Pancreas (tissue), 10 donors: ENCODE measurements around the gene CCL18. TPM values are rescaled to one million over a fixed set of nuclear protein-coding genes. Genes with fewer than 3 reads are reported as not detected.
"Not testable (repeated sequence)": the region's sequence is repeated elsewhere in the genome, so short reads cannot be mapped to it uniquely, and the experiment has no call there.

Experiments
- ATAC-seq, 4 donors: fragments of 200-7000 bp; cut with Tn5 transposase; one replicate each; pipeline versions ENCODE4 v1.8.0 to v1.9.1; 2020; ENCODE audit warnings: mild to moderate bottlenecking in 4 of 4, moderate library complexity in 4 of 4
- DNase-seq, 6 donors: peaks; one replicate each; pipeline ENCODE4 v3.0.0-alpha.2; 2020
- FAIRE-seq: peaks from 2 replicates; lab custom pipeline; 2012; peaks lifted over from hg19 to GRCh38; lab: Jason Lieb, UNC
- H3K27ac ChIP-seq, 4 donors: fragments of 200-600 bp; sonication (generic); 1 replicate in 3 of 4; 2 replicates in 1 of 4; pipeline versions ENCODE4 v1.5.0 to v1.8.0; 2020
- H3K27me3 ChIP-seq, 4 donors: fragments of 200-600 bp; one replicate each; pipeline ENCODE4 v1.8.0; 2021
- H3K36me3 ChIP-seq, 3 donors: fragments of 200-600 bp; sonication (generic) in 1 of 3; one replicate each; pipeline versions ENCODE4 v1.5.0 to v1.8.0; 2020 to 2021
- H3K4me1 ChIP-seq, 3 donors: fragments of 200-600 bp; one replicate each; pipeline ENCODE4 v1.8.0; 2021
- H3K4me3 ChIP-seq, 4 donors: fragments of 200-600 bp; sonication (generic) in 2 of 4; one replicate each; pipeline versions ENCODE4 v1.5.0 to v1.8.0; 2020 to 2021
- H3K9me3 ChIP-seq, 4 donors: fragments of 200-600 bp; one replicate each; pipeline ENCODE4 v1.8.0; 2021
- CTCF ChIP-seq, 4 donors: fragments of 200-600 bp; sonication (generic) in 3 of 4; IDR thresholded peaks; one replicate each; pipeline versions ENCODE4 v1.5.0 to v1.8.0; 2021; ENCODE audit warnings: antibody characterized with exemption in 4 of 4
- WGBS, 2 donors: extraction: QIAGEN DNeasy Blood & Tissue Kit; methylation state at CpG; one replicate each; pipeline ENCODE4 v1.1.7; 2013; 5-methylcytosine and 5-hydroxymethylcytosine counted together
- intact Hi-C, 3 donors: fragments of 100-400 bp; cut with DNase I; formaldehyde crosslinking; loops; one replicate each; pipeline versions ENCODE4 v1.11.1 to v1.14.2; 2022
- polyA plus RNA-seq, 2 donors: library from polyadenylated mRNA; stranded (reverse); fragments of 200-250 nt; gene quantifications; one replicate each; pipeline ENCODE4 v1.2.3, GENCODE V29; 2013
- total RNA-seq, 6 donors: library from RNA; stranded (reverse); fragmentation: NEBNext Ultra II Directional in 4 of 6; extraction: Animal tissue kit (Norgen Biotek cat#: 25700) in 4 of 6; gene quantifications; one replicate each; pipeline versions ENCODE4 v1.2.1 to v1.2.4, GENCODE V29; 2021 to 2023
- donor health status: healthy with polysubstance abuse.
- donor health status: DM: no; HTN: no; CAD: no; lungs with moderate emphysema.
- donor health status: DM: no; HTN: no; CAD: no.
- donor health status: control.
- donor health status: control.
- donor health status: Bipolar disorder and iron deficiency.
- donor health status: DM: yes; HTN: yes; CAD: no.
- donor health status: DM: no; HTN: no; CAD: no.
- donor health status: DM: no; HTN: no; CAD: no.
- donor health status: DM: yes; HTN: yes; CAD: no.

The CCL18 gene
- total and polyA plus RNA-seq, 8 donors: 0.13 to 1.5 (median 1.1) TPM; not detected in 4

DNA sequence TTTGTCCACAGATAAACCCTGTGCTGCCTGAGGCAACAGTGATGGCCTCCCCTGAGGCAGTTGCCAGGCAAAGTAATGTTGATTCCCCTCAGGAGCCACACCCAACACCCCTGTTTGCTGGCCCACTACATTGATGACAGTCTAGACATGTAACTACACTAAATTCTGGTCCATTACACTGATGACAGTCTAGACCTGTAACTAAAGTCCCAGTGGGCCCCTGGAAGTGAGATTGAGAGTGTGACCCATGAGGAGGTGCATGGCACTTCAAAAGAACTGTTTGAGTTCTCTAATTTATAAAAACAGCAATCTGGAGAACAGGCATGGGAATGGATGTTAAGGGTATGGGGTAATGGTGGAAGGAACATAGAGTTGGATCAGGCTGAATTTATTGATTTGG lies 48.5 kb downstream of the CCL18 start:
- Histone ChIP-seq H3K27ac (no peak overlapping the region), H3K9me3 (no peaks in the 10 kb centered on the region), H3K4me3 (no peak overlapping the region), H3K27me3 (no peaks in the 10 kb centered on the region), H3K4me1 (no peaks in the 10 kb centered on the region), H3K36me3 (no peaks in the 10 kb centered on the region)
- ATAC-seq (no peak), FAIRE-seq (no peak), DNase-seq (no peak)
- no peak for TF ChIP-seq CTCF (IDR thresholded peaks at IDR 0.05)
- intact Hi-C loops: loop anchor here in 1 of 3 donors (5.0 kb wide), 1 partner anchor 75 kb away; no protein-coding TSS in a partner anchor

- WGBS, 2 donors: 52 to 70% methylated on average over 1 of the region's 1 CpG
- not testable (repeated sequence) for H3K27me3 ChIP-seq, FAIRE-seq, H3K27ac ChIP-seq, H3K36me3 ChIP-seq, ATAC-seq, DNase-seq, H3K4me3 ChIP-seq, H3K4me1 ChIP-seq, H3K9me3 ChIP-seq
- intact Hi-C loops: loop anchor here in 1 of 3 donors (5.0 kb wide), 1 partner anchor 74 kb away; no protein-coding TSS in a partner anchor
Observed at GRCh38 chr17:36113131-36113530, 49.1 kb downstream of the CCL18 start.

GRCh38 chr17:36114971-36115648 lies 51.0 kb downstream of the CCL18 start:
- ATAC-seq, FAIRE-seq, H3K9me3 ChIP-seq, H3K36me3 ChIP-seq, DNase-seq, H3K4me1 ChIP-seq, H3K4me3 ChIP-seq, H3K27me3 ChIP-seq, H3K27ac ChIP-seq: not testable (repeated sequence)
- WGBS, 2 donors: 67 to 70% methylated on average over 5 of the region's 5 CpGs
- intact Hi-C loops: loop anchor here in 1 of 3 donors (5.0 kb wide), 1 partner anchor 72 kb away; no protein-coding TSS in a partner anchor

GRCh38 chr17:36115649-36115977 lies 51.5 kb downstream of the CCL18 start:
- H3K36me3 ChIP-seq, DNase-seq, ATAC-seq, H3K27me3 ChIP-seq, intact Hi-C loops, H3K27ac ChIP-seq, FAIRE-seq, H3K4me1 ChIP-seq, H3K9me3 ChIP-seq, H3K4me3 ChIP-seq: not testable (repeated sequence)

DNA sequence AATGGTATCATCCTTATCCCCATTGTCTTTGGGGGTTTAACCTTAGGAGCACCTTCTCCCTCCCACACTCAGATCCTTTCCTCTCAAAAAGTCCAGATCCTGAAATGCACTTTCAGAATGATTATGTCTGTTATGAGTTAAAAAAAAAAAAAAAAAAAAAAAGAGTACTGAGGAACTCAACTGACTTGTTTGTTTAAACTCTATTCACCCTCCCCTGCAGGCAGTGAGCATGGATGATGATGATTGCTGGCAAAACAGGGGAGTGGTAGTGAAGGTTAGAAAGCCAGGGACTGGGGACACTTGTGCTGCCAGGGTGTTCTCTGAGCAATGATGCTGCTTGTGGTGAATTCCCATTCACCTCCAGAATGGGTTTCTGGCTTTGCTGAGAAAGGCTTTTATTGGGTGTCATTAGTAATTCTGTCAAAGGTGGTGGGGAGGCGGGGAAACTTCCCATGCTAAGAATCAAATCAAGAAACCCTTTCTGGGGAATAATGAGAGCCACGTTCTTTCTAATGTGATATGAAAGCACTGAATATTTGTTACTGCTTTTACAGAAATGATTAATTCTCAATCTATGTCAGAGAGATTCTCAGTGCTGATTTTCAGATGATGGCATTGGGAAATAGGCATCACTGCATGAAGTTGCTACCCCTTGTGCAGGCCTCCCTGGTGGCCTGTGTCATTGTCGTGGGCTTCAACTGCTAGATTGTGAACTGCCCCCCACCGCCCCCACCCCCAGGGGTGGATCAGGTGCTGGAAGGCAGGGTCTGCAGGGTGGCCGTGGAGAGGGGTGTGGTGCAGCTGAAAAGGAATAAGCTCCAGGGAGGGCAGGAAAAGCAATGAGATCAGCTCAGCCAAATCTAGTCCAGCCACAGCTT lies 53.7 kb downstream of the CCL18 start:
- Histone ChIP-seq H3K9me3 (no peaks in the 10 kb centered on the region), H3K36me3 (no peaks in the 10 kb centered on the region), H3K27ac (no peak overlapping the region), H3K4me3 (no peak overlapping the region), H3K4me1 (no peaks in the 10 kb centered on the region), H3K27me3 (peaks cover 0 to 3% (median 0%) of the 10 kb centered on the region in 4 donors)
- no peak for TF ChIP-seq CTCF (IDR thresholded peaks at IDR 0.05)
- FAIRE-seq: no peak
- WGBS, 2 donors: 29 to 48% methylated on average over 5 of the region's 5 CpGs
- DNase-seq: no peak
- no peak for ATAC-seq
- intact Hi-C loops: no loop called here

- Histone ChIP-seq H3K4me3 (no peak overlapping the region), H3K9me3 (no peaks in the 10 kb centered on the region), H3K27ac (no peak overlapping the region), H3K27me3 (peaks cover 0 to 3% (median 0%) of the 10 kb centered on the region in 4 donors), H3K4me1 (no peaks in the 10 kb centered on the region), H3K36me3 (no peaks in the 10 kb centered on the region)
- WGBS, 2 donors: 82 to 86% methylated on average over 12 of the region's 12 CpGs
- ATAC-seq (no peak), DNase-seq (no peak), FAIRE-seq (no peak)
- TF ChIP-seq CTCF (IDR thresholded peaks at IDR 0.05): no peak
- intact Hi-C loops: no loop called here
Observed at GRCh38 chr17:36118477-36119353, 54.6 kb downstream of the CCL18 start.
